ENCODE results near the gene OPCML. TPM values are rescaled to one million over a fixed set of nuclear protein-coding genes. Genes with fewer than 3 reads are reported as not detected.

The OPCML gene
- total RNA-seq, 1 experiment from 2014 or later: 0.13 TPM

- DNase-seq (ENCODE audit: low spot score): no peak
- ChIA-PET CTCF (no interaction called here), POLR2A (ENCODE audit: low non-redundant PET) (no interaction called here)
- Histone ChIP-seq H3K36me3 (ENCODE audit: insufficient read depth, low read length, poor library complexity, severe bottlenecking) (no peaks in the 10 kb centered on the region), H3K27ac (ENCODE audit: low read depth, low read length, poor library complexity, severe bottlenecking) (no peak overlapping the region), H3K9me3 (ENCODE audit: low read depth, low read length, poor library complexity, severe bottlenecking) (peaks cover 19% of the 10 kb centered on the region), H3K4me1 (ENCODE audit: insufficient read depth, low read length, poor library complexity, severe bottlenecking) (no peaks in the 10 kb centered on the region), H3K27me3 (replicated peaks; ENCODE audit: insufficient read depth, low read depth, low read length, poor library complexity) (peaks cover 28% of the 10 kb centered on the region), H3K4me3 (ENCODE audit: low read depth, low read length, poor library complexity, severe bottlenecking) (no peak overlapping the region)
- BruUV-seq (replicated peaks): no TSS peak
- TF ChIP-seq CTCF (conservative IDR thresholded peaks at IDR 0.05; ENCODE audit: low read depth, low read length): no peak
- TF ChIP-seq EZH2 (IDR thresholded peaks at IDR 0.05; ENCODE audit: borderline replicate concordance, low read depth, low read length, poor library complexity, severe bottlenecking): no peak
- intact Hi-C loops (cut with micrococcal nuclease; ENCODE audit: unreplicated experiment): no loop called here
Measured at GRCh38 chr11:132751516-132752250, 780.6 kb downstream of the OPCML start.

GRCh38 chr11:132746305-132746704 lies 786.0 kb downstream of the OPCML start:
- H3K27ac ChIP-seq (ENCODE audit: low read depth, low read length, poor library complexity, severe bottlenecking): no peak overlapping the region
- no peaks in the 10 kb centered on the region for H3K36me3 ChIP-seq (ENCODE audit: insufficient read depth, low read length, poor library complexity, severe bottlenecking)
- intact Hi-C loops (cut with micrococcal nuclease; ENCODE audit: unreplicated experiment): no loop called here
- H3K4me3 ChIP-seq (ENCODE audit: low read depth, low read length, poor library complexity, severe bottlenecking): no peak overlapping the region
- BruUV-seq (replicated peaks): no TSS peak
- peaks cover 51% of the 10 kb centered on the region for H3K27me3 ChIP-seq (replicated peaks; ENCODE audit: insufficient read depth, low read depth, low read length, poor library complexity)
- H3K4me1 ChIP-seq (ENCODE audit: insufficient read depth, low read length, poor library complexity, severe bottlenecking): no peaks in the 10 kb centered on the region
- no peak for DNase-seq (ENCODE audit: low spot score)
- peaks cover 6% of the 10 kb centered on the region for H3K9me3 ChIP-seq (ENCODE audit: low read depth, low read length, poor library complexity, severe bottlenecking)
- TF ChIP-seq CTCF (conservative IDR thresholded peaks at IDR 0.05; ENCODE audit: low read depth, low read length): no peak
- no peak for TF ChIP-seq EZH2 (IDR thresholded peaks at IDR 0.05; ENCODE audit: borderline replicate concordance, low read depth, low read length, poor library complexity, severe bottlenecking)
- CTCF ChIA-PET: no interaction called here
- POLR2A ChIA-PET (ENCODE audit: low non-redundant PET): no interaction called here

- no peak overlapping the region for H3K4me3 ChIP-seq (ENCODE audit: low read depth, low read length, poor library complexity, severe bottlenecking)
- no peak for DNase-seq (ENCODE audit: low spot score)
- H3K9me3 ChIP-seq (ENCODE audit: low read depth, low read length, poor library complexity, severe bottlenecking): peaks cover 10% of the 10 kb centered on the region
- H3K4me1 ChIP-seq (ENCODE audit: insufficient read depth, low read length, poor library complexity, severe bottlenecking): no peaks in the 10 kb centered on the region
- H3K27ac ChIP-seq (ENCODE audit: low read depth, low read length, poor library complexity, severe bottlenecking): no peak overlapping the region
- ChIA-PET CTCF (no interaction called here), POLR2A (ENCODE audit: low non-redundant PET) (no interaction called here)
- H3K27me3 ChIP-seq (replicated peaks; ENCODE audit: insufficient read depth, low read depth, low read length, poor library complexity): peaks cover 48% of the 10 kb centered on the region
- no TSS peak for BruUV-seq (replicated peaks)
- TF ChIP-seq EZH2 (IDR thresholded peaks at IDR 0.05; ENCODE audit: borderline replicate concordance, low read depth, low read length, poor library complexity, severe bottlenecking) (no peak), CTCF (conservative IDR thresholded peaks at IDR 0.05; ENCODE audit: low read depth, low read length) (no peak)
- no peaks in the 10 kb centered on the region for H3K36me3 ChIP-seq (ENCODE audit: insufficient read depth, low read length, poor library complexity, severe bottlenecking)
- intact Hi-C loops (cut with micrococcal nuclease; ENCODE audit: unreplicated experiment): no loop called here
Measured at GRCh38 chr11:132745306-132745705, 787.0 kb downstream of the OPCML start.

All from A673 (cell line).